Measurements from ENCODE around the gene ABR.

Gene ABR

DNA sequence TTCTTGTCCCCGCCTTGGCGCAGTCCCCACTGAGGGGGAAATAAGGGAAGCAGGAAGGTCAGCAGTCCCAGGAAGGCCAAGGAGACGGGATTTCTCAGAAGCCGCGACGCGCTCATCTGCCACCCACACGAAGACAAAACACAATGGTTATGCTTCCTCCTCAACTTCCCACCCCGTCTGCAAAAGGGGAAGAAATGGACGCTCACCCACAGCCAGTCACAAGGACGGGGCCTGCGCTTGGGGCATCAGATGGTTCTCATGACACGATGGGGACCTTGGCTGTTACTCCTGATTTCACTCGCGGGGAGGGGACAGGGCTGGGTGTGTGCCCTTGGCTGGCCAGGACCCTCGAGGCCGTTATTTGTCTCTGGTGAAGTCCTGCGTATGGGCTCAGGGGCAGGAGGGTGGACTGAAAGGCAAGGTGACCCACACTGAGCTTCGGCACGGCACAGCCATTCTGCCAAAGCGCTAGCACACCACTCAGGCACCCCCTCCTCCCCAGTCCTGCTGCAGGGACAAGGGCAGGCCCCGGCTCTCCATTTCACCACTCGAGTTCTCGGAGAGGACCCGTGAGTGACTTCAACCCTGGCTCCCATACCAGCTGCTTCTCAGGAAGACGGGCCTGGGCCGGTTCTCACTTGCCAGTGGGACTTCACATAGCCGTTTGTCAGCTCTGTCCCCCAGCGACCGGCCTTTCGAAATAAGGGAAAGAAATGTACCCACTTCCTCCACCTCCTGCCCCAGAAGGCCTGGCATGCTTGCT is 84.5 kb downstream of the ABR start:
- H4K20me1 ChIP-seq (ENCODE audit: insufficient read depth, low read length): peaks cover 28% of the 10 kb centered on the region
- H3K4me2 ChIP-seq (ENCODE audit: insufficient read depth, low read length): no peak overlapping the region
- TF ChIP-seq, protein P1, sequence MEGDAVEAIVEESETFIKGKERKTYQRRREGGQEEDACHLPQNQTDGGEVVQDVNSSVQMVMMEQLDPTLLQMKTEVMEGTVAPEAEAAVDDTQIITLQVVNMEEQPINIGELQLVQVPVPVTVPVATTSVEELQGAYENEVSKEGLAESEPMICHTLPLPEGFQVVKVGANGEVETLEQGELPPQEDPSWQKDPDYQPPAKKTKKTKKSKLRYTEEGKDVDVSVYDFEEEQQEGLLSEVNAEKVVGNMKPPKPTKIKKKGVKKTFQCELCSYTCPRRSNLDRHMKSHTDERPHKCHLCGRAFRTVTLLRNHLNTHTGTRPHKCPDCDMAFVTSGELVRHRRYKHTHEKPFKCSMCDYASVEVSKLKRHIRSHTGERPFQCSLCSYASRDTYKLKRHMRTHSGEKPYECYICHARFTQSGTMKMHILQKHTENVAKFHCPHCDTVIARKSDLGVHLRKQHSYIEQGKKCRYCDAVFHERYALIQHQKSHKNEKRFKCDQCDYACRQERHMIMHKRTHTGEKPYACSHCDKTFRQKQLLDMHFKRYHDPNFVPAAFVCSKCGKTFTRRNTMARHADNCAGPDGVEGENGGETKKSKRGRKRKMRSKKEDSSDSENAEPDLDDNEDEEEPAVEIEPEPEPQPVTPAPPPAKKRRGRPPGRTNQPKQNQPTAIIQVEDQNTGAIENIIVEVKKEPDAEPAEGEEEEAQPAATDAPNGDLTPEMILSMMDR (IDR thresholded peaks at IDR 0.05; ENCODE audit: borderline replicate concordance, extremely low read depth, low read length, poor library complexity, severe bottlenecking): no peak
- no peak for TF ChIP-seq EZH2 (IDR thresholded peaks at IDR 0.05; ENCODE audit: borderline replicate concordance, low read depth, low read length, severe bottlenecking)

DNA sequence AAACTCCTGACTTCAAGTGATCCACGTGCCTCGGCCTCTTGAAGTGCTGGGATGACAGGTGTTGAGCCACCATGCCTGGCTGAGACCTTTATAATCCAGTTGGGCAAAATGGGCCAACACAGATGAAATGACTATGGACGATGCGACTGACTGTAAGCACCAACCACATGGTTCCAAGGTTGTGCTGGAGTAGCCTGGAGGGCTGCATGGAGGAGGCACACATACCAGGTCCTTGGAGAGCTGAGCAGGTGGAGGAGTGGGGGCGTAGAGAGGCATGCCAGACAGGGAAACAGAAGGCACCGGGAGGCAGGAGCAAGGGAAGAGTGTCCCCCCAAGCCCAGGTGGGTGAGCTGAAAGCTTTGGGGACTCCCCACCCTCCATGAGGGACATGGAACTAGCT is 85.2 kb downstream of the ABR start:
- H3K9ac ChIP-seq (ENCODE audit: low read depth, low read length): no peak overlapping the region
- H3K4me3 ChIP-seq (ENCODE audit: low read depth in 1 of 2, low read length in 2 of 2): no peak overlapping the region
- H3K4me2 ChIP-seq (ENCODE audit: insufficient read depth, low read length): no peak overlapping the region
- H3K9me3 ChIP-seq (ENCODE audit: insufficient read depth, low read length, severe bottlenecking): no peaks in the 10 kb centered on the region
- no peak overlapping the region for H3K27ac ChIP-seq (ENCODE audit: low read length)
- H3K4me1 ChIP-seq (ENCODE audit: insufficient read depth, low read length): peaks cover 6% of the 10 kb centered on the region; the same call in 1 of the 2 replicates
- no peak overlapping the region for H2AFZ ChIP-seq (ENCODE audit: low read depth, low read length)
- peaks cover 56% of the 10 kb centered on the region for H3K36me3 ChIP-seq (ENCODE audit: insufficient read depth, low read length)
- TF ChIP-seq, protein P1 (IDR thresholded peaks at IDR 0.05; ENCODE audit: borderline replicate concordance, extremely low read depth, low read length, poor library complexity, severe bottlenecking): no peak
- no peak for TF ChIP-seq EZH2 (IDR thresholded peaks at IDR 0.05; ENCODE audit: borderline replicate concordance, low read depth, low read length, severe bottlenecking)
- ATAC-seq (ENCODE audit: insufficient read depth, low read depth) (no peak), DNase-seq (no peak)
- H3K79me2 ChIP-seq (ENCODE audit: insufficient read depth, low read length): no peaks in the 10 kb centered on the region
- H4K20me1 ChIP-seq (ENCODE audit: insufficient read depth, low read length): peaks cover 28% of the 10 kb centered on the region
- H3K27me3 ChIP-seq (ENCODE audit: insufficient read depth, low read length, poor library complexity): no peaks in the 10 kb centered on the region

More for the DNA sequence above, 84.5 kb downstream of the ABR start:
- Histone ChIP-seq H3K27me3 (ENCODE audit: insufficient read depth, low read length, poor library complexity) (no peaks in the 10 kb centered on the region), H3K9me3 (ENCODE audit: insufficient read depth, low read length, severe bottlenecking) (no peaks in the 10 kb centered on the region), H2AFZ (ENCODE audit: low read depth, low read length) (no peak overlapping the region), H3K27ac (ENCODE audit: low read length) (no peak overlapping the region), H3K4me1 (ENCODE audit: insufficient read depth, low read length) (peaks cover 6% of the 10 kb centered on the region; the same call in 1 of the 2 replicates), H3K79me2 (ENCODE audit: insufficient read depth, low read length) (no peaks in the 10 kb centered on the region), H3K9ac (ENCODE audit: low read depth, low read length) (no peak overlapping the region), H3K4me3 (ENCODE audit: low read depth in 1 of 2, low read length in 2 of 2) (no peak overlapping the region), H3K36me3 (ENCODE audit: insufficient read depth, low read length) (peaks cover 55% of the 10 kb centered on the region)
- no peak for DNase-seq
- no peak for ATAC-seq (ENCODE audit: insufficient read depth, low read depth)

DNA sequence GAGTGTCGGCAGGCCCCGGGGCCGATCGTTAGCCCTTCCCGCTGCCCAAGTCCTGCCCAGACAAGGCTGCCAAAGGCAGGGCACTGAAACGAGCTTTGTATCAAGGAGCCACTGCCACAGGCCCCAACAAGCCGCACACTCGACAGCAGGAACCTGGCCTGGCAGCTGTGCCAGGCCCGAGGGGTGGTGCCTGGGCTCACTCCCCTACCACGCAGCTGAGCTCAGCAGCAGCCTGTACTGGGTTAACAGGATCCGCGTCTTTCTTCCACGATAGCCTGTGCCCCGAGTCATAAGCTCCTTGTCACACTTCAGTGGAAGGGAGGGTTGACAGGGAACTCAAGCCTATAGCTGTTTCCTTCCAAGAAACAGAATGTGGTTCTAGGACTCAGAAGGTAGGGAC is 87.9 kb downstream of the ABR start:
- Histone ChIP-seq H3K9ac (ENCODE audit: low read depth, low read length) (no peak overlapping the region), H3K9me3 (ENCODE audit: insufficient read depth, low read length, severe bottlenecking) (no peaks in the 10 kb centered on the region), H3K4me3 (ENCODE audit: low read depth in 1 of 2, low read length in 2 of 2) (no peak overlapping the region), H3K36me3 (ENCODE audit: insufficient read depth, low read length) (peaks cover 46% of the 10 kb centered on the region), H3K27me3 (ENCODE audit: insufficient read depth, low read length, poor library complexity) (no peaks in the 10 kb centered on the region), H3K4me1 (ENCODE audit: insufficient read depth, low read length) (peaks cover 3% of the 10 kb centered on the region; the same call in 1 of the 2 replicates), H3K4me2 (ENCODE audit: insufficient read depth, low read length) (no peak overlapping the region), H4K20me1 (ENCODE audit: insufficient read depth, low read length) (peaks cover 20% of the 10 kb centered on the region; the same call in 1 of the 2 replicates), H2AFZ (ENCODE audit: low read depth, low read length) (no peak overlapping the region), H3K79me2 (ENCODE audit: insufficient read depth, low read length) (no peaks in the 10 kb centered on the region), H3K27ac (ENCODE audit: low read length) (no peak overlapping the region)
- no peak for DNase-seq
- TF ChIP-seq, protein P1 (IDR thresholded peaks at IDR 0.05; ENCODE audit: borderline replicate concordance, extremely low read depth, low read length, poor library complexity, severe bottlenecking): no peak
- TF ChIP-seq EZH2 (IDR thresholded peaks at IDR 0.05; ENCODE audit: borderline replicate concordance, low read depth, low read length, severe bottlenecking): no peak
- no peak for ATAC-seq (ENCODE audit: insufficient read depth, low read depth)

Data from DND-41 (cell line).